CD4-positive, alpha-beta T cell (primary cell): ENCODE data around the gene TNS3. TPM values are rescaled to one million over a fixed set of nuclear protein-coding genes. Genes with fewer than 3 reads are reported as not detected.

Experiments used
- ATAC-seq: fragments of 200-7000 bp; cut with Tn5 transposase; one replicate; pipeline ENCODE4 v1.10.0; 2022; ENCODE audit warnings: mild to moderate bottlenecking; ENCODE audit not compliant: poor library complexity
- CTCF ChIA-PET: fragments of 350-600 bp; sonication (Branson Sonifier 250); formaldehyde crosslinking; loops from one replicate; lab custom pipeline; 2021; ENCODE audit warnings: antibody characterized with exemption, inconsistent platforms; lab: Charles Lee
- POLR2A ChIA-PET: fragments of 350-600 bp; sonication (Branson Sonifier 250); formaldehyde crosslinking; loops from one replicate; lab custom pipeline; 2021; ENCODE audit warnings: antibody characterized with exemption, inconsistent platforms; lab: Charles Lee
- DNase-seq, 14 experiments: peaks; one replicate each; pipeline ENCODE4 v3.0.0-alpha.2; 2013 to 2020; ENCODE audit warnings: mixed read lengths in 2 of 14
- H3K27ac ChIP-seq, 2 donors: one replicate each; pipeline versions ENCODE4 v1.5.1 to v1.7.0; 2013; ENCODE audit warnings: low read length in 2 of 2, low read depth in 1 of 2, mild to moderate bottlenecking in 1 of 2
- H3K27me3 ChIP-seq, 2 experiments: 1 replicate in 1 of 2; 2 replicates in 1 of 2; pipeline versions ENCODE4 v1.6.1 to v1.7.0; 2013; ENCODE audit warnings: low read length in 2 of 2, control low read depth in 1 of 2, mild to moderate bottlenecking in 1 of 2, moderate library complexity in 1 of 2; ENCODE audit not compliant: insufficient read depth in 2 of 2, control insufficient read depth in 1 of 2
- H3K36me3 ChIP-seq: one replicate; pipeline ENCODE4 v1.6.1; 2013; ENCODE audit warnings: low read length, control low read depth; ENCODE audit not compliant: insufficient read depth
- H3K4me1 ChIP-seq: one replicate; pipeline ENCODE4 v1.6.1; 2013; ENCODE audit warnings: low read length, control low read depth; ENCODE audit not compliant: insufficient read depth
- H3K4me3 ChIP-seq: one replicate; pipeline ENCODE4 v1.5.1; 2013; ENCODE audit warnings: mild to moderate bottlenecking, low read length, moderate library complexity
- H3K9me3 ChIP-seq, 2 experiments: 1 replicate in 1 of 2; 2 replicates in 1 of 2; pipeline versions ENCODE4 v1.6.1 to v1.7.0; 2013; ENCODE audit warnings: low read length in 2 of 2, mild to moderate bottlenecking in 2 of 2, control low read depth in 1 of 2, moderate library complexity in 1 of 2; ENCODE audit not compliant: control insufficient read depth in 1 of 2, insufficient read depth in 1 of 2
- H3K27ac Mint-ChIP-seq: one replicate; pipeline ENCODE4 v1.8.0; 2020; ENCODE audit warnings: mixed read lengths
- H3K27me3 Mint-ChIP-seq: one replicate; pipeline ENCODE4 v1.8.0; 2021; ENCODE audit warnings: mixed read lengths
- H3K36me3 Mint-ChIP-seq: one replicate; pipeline ENCODE4 v1.8.0; 2021; ENCODE audit warnings: low read depth, mixed read lengths
- H3K4me1 Mint-ChIP-seq: one replicate; pipeline ENCODE4 v1.8.0; 2021; ENCODE audit warnings: low read depth, mixed read lengths
- H3K4me3 Mint-ChIP-seq: one replicate; pipeline ENCODE4 v1.8.0; 2020; ENCODE audit warnings: mild to moderate bottlenecking, mixed read lengths
- H3K9me3 Mint-ChIP-seq: one replicate; pipeline ENCODE4 v1.8.0; 2020; ENCODE audit warnings: mixed read lengths
- intact Hi-C, 2 experiments: fragments of 100-400 bp; cut with DNase I in 1 of 2; cut with micrococcal nuclease in 1 of 2; formaldehyde crosslinking; loops; one replicate each; pipeline versions ENCODE4 v1.15.1 to v1.9.0; 2023 to 2025; cut with DNase I, micrococcal nuclease
- total RNA-seq, 174 experiments: library from RNA in 2 of 174; stranded (reverse) in 2 of 174; gene quantifications; one replicate each; pipeline ENCODE4 v1.2.3 and lab custom pipeline; 2021 to 2026
- TF ChIP-seq, protein P1 (sequence below): fragments of 200-600 bp; IDR thresholded peaks from one replicate; pipeline ENCODE4 v1.8.0; 2022; ENCODE audit warnings: antibody characterized with exemption, mild to moderate bottlenecking

TNS3 gene
- total RNA-seq, 2 experiments from 2014 or later = 0.16 to 0.47 TPM

DNA sequence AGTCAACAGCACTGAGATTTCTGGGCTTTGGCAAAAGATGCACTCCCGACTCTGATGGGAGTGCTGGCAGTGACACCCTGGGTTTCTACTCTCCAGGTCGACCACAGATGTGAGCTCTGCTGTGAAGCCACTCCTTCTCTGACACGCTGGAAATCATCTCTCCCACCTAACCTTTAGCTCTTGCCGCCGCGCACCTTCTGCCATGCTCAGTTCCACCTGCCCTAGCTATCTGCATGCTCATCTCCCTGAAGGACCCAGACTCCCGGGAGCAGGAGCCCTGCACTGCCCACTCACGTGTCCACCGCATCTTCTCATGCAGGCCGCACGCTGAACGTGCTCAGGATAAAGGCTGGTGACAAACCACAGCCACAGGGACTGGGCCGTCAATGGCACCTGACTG is 174.8 kb downstream of the TNS3 start:
- H3K4me1 Mint-ChIP-seq = peaks cover 11% of the 10 kb centered on the region
- no peaks in the 10 kb centered on the region for H3K9me3 Mint-ChIP-seq
- ATAC-seq = no peak
- Histone ChIP-seq H3K4me1 (no peaks in the 10 kb centered on the region), H3K27me3 (no peaks in the 10 kb centered on the region), H3K9me3 (peaks cover 0 to 18% of the 10 kb centered on the region in 2 experiments), H3K36me3 (no peaks in the 10 kb centered on the region), H3K4me3 (no peak overlapping the region), H3K27ac (no peak overlapping the region)
- no peaks in the 10 kb centered on the region for H3K27me3 Mint-ChIP-seq
- DNase-seq = no peak
- no peak overlapping the region for H3K27ac Mint-ChIP-seq
- H3K36me3 Mint-ChIP-seq = no peaks in the 10 kb centered on the region
- no peak overlapping the region for H3K4me3 Mint-ChIP-seq
- TF ChIP-seq, protein P1, sequence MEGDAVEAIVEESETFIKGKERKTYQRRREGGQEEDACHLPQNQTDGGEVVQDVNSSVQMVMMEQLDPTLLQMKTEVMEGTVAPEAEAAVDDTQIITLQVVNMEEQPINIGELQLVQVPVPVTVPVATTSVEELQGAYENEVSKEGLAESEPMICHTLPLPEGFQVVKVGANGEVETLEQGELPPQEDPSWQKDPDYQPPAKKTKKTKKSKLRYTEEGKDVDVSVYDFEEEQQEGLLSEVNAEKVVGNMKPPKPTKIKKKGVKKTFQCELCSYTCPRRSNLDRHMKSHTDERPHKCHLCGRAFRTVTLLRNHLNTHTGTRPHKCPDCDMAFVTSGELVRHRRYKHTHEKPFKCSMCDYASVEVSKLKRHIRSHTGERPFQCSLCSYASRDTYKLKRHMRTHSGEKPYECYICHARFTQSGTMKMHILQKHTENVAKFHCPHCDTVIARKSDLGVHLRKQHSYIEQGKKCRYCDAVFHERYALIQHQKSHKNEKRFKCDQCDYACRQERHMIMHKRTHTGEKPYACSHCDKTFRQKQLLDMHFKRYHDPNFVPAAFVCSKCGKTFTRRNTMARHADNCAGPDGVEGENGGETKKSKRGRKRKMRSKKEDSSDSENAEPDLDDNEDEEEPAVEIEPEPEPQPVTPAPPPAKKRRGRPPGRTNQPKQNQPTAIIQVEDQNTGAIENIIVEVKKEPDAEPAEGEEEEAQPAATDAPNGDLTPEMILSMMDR = no peak
- ChIA-PET POLR2A (no interaction called here), CTCF (no interaction called here)
- intact Hi-C loops = no loop called here

DNA sequence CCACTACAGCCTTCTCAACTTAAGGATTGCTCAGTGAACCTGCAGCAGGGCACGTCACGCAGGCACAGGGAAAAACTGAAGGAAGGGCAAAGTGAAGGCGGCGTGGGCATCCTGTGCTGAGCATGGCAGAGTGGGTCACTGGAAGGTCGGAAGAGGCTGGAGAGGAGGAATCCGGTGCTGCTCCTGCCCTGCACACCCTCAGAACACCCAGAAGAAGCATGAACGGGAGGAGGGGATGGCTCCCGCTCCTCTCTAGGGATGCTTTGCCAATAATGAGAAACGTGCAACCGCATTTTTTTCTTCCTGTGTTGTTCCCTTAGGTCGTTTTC is 175.1 kb downstream of the TNS3 start:
- ChIA-PET POLR2A (no interaction called here), CTCF (no interaction called here)
- Mint-ChIP-seq H3K36me3 (no peaks in the 10 kb centered on the region), H3K9me3 (no peaks in the 10 kb centered on the region), H3K4me3 (no peak overlapping the region), H3K4me1 (peaks cover 11% of the 10 kb centered on the region), H3K27me3 (no peaks in the 10 kb centered on the region), H3K27ac (no peak overlapping the region)
- intact Hi-C loops = no loop called here
- H3K4me1 ChIP-seq = no peaks in the 10 kb centered on the region
- H3K4me3 ChIP-seq = no peak overlapping the region
- H3K9me3 ChIP-seq = peaks cover 0 to 18% of the 10 kb centered on the region in 2 experiments
- TF ChIP-seq, protein P1 = no peak
- no peaks in the 10 kb centered on the region for H3K27me3 ChIP-seq
- no peak for DNase-seq
- H3K27ac ChIP-seq = no peak overlapping the region
- ATAC-seq = no peak
- H3K36me3 ChIP-seq = no peaks in the 10 kb centered on the region

DNA sequence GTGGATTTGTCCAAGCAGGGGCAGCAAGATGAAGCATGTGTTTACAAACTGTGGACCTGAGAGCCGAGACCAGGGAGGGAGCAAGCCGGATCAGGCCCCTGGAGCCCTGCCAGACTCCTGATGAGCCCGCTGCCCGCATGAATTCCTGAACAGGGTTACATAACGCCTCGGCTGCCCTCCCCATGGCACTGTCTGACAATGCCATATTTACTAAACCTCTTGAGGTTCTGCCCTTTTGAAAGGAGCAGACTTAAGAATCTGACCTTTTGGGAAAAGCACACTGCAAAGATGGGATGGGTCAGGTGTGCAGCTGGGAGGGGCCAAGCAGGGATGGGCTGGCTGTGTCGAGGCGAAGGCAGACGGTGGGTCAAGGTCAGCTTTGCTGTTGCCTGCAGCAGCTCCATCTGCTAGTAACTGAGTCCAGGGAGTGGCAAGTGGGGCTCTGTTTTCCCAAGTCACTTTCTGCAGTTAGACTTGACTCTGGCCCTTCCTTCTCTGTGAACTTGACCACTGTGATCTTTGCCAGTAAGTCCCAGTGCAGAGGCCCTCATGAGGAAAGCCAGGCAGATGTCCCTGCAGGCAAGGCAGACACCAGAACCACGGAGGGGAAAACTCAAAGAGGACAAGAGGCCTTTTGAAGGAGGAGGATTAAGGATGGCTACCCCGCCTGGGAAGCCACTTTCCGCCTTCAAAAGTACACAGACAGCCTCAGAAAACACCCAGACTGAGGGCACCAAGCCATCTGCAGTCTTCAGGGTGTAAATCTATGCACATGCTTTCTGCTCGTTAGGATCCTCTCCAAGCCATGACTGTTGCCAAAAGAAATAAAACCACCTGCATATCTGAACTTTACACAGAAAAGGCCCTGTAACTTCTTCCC is 175.8 kb downstream of the TNS3 start:
- H3K4me3 Mint-ChIP-seq = no peak overlapping the region
- H3K27ac Mint-ChIP-seq = no peak overlapping the region

More for the DNA sequence above, 175.8 kb downstream of the TNS3 start:
- intact Hi-C loops = no loop called here
- Histone ChIP-seq H3K36me3 (no peaks in the 10 kb centered on the region), H3K27me3 (no peaks in the 10 kb centered on the region), H3K4me3 (no peak overlapping the region), H3K4me1 (no peaks in the 10 kb centered on the region), H3K9me3 (peaks cover 0 to 18% of the 10 kb centered on the region in 2 experiments), H3K27ac (no peak overlapping the region)
- Mint-ChIP-seq H3K9me3 (no peaks in the 10 kb centered on the region), H3K4me1 (peaks cover 11% of the 10 kb centered on the region), H3K36me3 (no peaks in the 10 kb centered on the region), H3K27me3 (no peaks in the 10 kb centered on the region)
- CTCF ChIA-PET = no interaction called here
- POLR2A ChIA-PET = no interaction called here
- DNase-seq = no peak
- TF ChIP-seq, protein P1 = no peak
- no peak for ATAC-seq
